SIG-M5 (cell line): ENCODE results near the gene LMAN1L.
"Not testable (repeated sequence)": the region's sequence is repeated elsewhere in the genome, so short reads cannot be mapped to it uniquely, and the experiment has no call there.

Experiments used
- DNase-seq: peaks from one replicate; lab custom pipeline; 2025; lab: John Stamatoyannopoulos, UW

The LMAN1L gene

DNA sequence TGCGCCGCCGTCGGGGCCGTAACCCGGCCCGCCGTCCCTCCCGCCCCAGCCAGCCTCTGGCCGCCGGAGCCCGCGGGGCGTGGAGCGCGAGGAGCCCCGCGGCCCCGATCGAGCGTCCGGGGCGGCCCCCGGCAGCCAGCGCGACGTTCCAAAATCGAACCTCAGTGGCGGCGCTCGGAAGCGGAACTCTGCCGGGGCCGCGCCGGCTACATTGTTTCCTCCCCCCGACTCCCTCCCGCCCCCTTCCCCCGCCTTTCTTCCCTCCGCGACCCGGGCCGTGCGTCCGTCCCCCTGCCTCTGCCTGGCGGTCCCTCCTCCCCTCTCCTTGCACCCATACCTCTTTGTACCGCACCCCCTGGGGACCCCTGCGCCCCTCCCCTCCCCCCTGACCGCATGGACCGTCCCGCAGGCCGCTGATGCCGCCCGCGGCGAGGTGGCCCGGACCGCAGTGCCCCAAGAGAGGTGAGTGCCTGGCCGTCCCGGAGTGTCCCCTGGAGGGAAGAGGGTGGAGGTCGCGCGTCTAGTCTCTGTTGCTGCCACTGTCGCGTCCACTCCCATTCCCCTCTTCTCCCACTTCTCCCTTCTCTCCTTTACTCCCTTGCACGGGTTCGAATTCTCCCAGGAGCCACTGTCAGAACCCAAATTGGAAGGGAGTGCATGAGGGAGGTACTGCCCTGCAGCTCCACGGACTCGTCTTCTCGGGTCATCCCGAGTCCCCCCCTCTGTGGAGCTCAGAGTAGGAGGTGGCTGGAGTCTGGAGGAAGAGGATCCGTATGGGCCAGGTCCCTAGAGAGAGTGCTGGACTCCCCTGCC lies 30.2 kb upstream of the LMAN1L start:
- no peak for DNase-seq

DNA sequence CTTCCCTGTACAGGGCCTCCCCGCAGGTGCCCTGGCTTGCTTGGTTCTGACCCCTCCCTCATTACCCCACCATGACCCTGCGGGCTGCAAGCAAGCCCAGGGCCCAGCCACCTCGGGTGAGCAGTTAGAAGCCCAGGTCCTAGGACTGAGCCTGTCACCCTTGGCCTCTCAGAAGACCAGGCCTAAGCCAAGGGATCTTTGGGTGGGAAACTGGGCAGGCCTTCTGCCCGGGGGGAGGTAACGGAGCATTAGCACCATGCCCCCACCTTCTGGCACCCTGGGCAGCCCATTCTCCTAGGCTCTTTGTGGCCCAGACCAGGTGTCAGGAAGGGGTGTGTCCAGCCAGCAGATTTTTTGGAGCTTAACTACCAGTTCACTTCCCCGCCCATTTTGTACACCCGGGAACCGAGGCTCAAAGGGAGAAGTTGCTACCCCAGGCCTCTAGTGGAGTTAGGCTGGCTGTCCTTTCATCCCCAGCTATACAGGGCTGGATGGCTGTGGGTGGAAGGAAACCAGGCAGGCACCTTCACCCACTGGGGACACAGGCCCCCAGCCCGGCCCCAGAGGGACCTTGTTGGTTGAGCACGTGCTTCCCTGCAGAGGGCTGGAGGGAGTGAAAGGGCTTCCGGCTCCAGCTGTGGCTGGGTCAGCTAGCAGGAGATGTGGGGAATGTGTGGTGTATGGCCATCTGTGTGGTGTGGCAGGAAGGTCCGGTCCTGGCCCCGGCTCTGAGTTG lies 29.4 kb upstream of the LMAN1L start:
- peak; percentile 36 for DNase-seq

DNA sequence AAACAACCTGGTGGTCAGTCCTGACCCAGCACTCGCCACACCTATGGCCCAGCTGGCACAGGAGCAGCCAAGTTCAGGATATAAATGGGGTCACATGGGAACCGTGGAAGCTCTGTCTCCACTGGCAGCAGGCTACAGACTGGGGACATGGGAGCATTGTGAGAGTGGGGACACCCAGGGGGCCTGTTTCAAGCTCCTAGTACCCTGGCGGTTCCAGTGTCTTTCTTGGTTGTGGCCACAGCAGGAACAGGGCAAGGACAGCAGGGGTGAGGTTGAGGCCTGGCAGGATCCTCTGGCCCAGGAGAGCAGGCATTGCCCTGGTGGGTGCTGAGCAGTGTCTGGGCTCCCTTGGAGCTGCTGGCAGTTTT lies 28.8 kb upstream of the LMAN1L start:
- DNase-seq = no peak

DNA sequence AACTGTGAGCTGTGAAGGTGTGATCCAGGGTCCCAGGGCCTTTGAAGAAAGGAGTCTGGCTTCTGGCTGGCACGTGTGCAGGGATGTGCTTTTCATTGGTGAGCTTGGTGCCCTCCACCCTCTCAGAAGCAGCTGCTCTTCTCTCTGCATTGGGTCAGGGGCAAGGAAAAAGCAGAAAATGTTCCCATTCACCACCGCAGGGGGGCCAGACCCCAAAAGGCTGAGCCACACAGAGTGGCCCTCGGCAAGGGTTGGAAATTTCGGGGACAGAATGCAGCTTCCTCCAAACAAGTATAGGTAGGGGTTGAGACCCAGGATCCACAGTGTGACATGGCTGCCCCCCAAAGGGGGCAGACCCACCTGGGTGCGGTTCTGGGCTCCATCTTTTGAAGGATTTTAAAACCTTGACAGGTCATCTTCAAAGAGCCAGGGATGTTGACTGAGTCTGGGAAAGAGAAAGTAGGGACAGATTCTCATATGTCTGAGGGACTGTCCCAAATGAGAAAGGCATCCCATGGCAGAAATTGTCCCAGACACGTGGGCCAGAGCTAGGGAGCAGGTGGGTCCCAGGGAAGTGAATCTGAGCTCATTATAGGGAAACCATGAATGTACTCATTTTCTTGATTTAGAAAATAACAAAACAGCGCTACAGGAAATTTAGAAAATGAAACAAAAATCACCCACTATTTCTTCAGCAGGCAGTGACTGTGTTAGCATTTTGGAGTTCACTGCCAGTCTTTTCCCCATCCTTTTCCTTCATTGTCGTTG lies 28.0 kb upstream of the LMAN1L start:
- no peak for DNase-seq

DNA sequence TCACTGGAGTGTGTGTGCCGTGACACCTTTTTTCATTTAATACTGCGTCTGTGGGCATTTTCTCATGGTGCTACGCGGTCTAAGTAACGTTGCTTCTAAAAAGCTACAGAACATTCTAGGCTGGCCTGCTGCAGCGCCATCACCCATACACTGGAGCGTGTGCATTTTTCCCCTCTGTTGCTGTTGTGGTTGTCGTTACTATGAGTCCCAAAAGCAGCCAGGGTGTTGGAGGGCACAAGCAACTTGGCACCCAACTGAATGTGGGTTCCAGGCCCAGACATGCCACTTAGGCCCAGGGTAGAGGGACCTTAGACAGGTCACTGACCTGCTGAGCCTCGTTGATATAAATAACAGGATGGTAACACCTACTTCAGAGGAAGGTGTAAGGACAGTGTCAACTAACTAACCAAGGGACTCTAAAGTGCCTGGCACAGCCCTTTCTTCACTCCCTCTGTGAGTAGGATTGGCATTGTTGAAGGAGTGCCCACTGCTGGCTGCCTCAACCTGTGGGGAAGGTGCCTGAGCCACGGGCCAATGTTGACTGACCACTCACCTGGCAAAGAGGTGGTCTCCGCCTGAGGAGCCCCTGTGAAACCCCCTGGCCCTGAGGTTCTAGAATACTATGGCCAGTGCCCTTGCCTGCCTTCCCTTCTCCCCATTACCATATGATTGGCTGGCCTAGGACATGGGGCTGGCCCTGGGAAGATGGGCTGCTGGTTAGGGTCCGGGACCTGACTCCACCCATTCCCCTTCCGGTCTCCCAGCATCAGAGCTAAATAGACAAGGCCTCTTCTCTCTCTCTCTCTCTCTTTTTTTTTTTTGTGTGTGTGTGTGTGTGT lies 27.2 kb upstream of the LMAN1L start:
- no peak for DNase-seq

DNA sequence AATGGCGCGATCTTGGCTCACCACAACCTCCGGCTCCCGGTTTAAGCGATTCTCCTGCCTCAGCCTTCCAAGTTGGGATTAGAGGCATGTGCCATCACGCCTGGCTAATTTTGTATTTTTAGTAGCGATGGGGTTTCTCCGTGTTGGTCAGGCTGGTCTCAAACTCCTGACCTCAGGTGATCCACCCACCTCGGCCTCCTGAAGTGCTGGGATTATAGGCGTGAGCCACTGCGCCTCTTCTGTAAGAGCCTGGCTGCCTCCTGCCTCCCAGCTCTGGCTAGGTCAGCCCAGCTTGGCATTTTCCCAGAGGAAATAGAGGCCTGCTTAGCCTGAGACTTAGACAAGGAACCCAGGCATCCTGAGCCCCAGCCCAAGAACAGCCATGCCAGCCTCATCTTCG lies 26.6 kb upstream of the LMAN1L start:
- DNase-seq = not testable (repeated sequence)

DNA sequence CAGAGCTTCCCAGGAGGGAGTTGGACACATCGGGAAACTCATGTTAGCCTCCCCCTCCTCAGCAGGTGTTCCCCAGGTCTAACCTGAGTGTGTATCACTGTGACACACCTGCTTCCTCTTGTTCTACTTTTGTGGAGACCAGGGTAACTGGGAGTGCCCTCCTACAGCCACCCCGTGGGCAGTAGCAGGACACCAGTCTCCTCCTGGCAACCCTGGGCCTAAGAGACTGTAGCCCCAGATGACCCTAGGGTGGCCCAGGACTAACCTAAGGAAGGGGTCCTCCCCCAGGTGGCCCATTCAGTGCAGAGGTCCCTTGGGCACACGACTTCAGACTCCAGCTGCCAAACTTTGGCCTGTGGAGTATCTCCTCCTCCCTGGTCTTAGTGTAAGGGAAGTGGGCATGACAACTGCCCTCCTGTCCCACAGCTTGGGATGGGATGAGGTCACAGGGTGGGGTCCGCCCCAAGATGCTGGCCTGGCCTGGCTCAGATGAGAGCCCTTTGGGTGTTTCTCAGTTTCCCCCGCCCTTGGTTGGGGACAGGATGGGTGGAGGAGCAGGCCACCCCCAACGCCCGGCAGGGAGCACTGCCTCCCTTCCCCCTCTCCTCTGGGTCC lies 26.0 kb upstream of the LMAN1L start:
- DNase-seq = no peak

DNA sequence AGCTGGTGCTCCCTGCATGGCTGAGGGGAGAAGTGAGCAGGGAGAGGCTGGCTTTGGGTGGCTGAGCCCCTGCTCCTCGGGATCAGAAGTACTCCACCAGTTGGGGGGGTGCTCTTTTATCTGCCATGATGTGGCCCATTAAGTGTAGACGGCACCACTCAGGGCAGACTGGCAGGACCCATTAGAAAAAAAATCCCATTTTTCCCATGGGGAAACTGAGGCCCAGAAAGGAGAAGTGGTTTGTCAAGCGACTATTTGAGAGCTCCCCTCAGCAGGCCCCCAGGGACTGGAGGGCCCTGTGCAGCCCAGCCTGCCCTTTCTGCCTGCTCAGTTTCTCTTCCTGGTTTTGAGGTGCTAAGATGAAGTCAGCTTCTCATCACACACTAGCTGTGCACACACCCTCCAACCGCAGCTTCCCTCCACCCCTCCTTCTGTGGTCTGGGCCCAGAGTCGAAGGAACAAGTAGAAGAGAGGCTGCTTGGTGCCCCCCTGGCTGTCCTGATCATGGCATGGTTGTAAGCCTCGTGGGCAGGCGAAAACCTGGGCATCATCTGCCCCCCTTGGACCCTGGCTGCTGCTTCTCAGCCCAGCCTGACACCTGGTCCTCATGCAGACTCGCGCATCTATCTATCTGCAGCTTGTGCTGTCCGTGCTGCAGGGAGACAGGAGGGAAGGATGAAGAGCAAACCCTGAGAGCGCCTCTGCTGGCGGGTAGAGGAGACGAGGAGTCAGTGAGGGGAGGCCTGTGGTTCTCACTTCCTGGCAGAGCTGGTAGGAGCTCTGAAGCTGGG lies 25.2 kb upstream of the LMAN1L start:
- peak; percentile 84 for DNase-seq

DNA sequence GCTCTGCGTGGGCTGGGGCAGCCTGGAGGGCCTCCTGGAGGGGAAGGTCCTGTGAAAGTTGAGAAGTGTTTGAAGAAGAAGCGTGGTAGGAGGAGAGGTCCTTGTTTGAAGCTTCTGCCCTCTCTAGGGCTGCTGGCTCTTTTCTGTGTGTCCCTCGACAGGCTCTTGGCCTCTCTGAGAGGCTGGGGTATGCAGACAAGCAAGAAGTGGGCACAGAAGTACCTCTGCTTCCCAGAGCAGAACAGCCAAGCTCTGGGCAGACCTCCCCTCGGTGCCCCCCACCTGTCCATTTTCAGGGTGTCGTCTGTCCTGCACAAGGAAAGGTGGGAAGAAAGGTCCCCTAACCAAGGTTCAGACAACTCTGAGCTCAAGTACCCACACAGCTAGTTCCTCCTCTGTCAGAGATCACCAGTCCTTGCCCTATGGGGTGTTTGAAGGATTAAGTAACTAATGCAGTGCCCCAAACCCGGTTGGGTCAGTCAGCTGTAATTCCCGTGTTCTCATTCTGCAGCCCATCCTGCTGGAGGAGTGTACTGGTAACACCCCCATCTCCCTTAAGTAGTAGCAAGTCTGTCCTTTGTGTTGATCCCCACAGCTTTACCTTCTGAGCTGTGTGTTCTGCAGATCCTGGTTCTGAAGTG lies 24.5 kb upstream of the LMAN1L start:
- DNase-seq = no peak

DNA sequence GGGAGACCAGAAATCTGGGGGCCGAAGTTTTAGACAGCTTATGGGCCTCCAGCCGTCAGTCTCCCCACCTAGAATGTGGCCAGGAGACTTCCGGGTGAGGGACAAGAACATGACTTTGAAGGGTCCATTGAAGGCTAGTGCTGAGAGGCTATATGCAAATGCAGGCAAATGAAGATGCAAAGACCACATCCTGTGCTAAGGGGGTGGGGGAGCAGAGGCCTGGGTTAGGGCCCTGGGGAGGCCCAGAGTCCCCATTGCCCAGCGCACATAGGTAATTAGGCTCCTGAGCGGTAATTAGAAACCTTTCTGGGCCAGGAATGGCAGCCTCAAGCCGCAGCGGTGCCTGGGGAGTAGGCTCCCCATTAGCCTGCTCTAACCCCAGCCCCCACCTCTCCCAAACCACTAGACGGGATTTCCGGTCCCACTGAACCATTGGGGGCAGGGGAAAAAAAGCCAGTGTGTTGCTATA lies 23.9 kb upstream of the LMAN1L start:
- DNase-seq = no peak

DNA sequence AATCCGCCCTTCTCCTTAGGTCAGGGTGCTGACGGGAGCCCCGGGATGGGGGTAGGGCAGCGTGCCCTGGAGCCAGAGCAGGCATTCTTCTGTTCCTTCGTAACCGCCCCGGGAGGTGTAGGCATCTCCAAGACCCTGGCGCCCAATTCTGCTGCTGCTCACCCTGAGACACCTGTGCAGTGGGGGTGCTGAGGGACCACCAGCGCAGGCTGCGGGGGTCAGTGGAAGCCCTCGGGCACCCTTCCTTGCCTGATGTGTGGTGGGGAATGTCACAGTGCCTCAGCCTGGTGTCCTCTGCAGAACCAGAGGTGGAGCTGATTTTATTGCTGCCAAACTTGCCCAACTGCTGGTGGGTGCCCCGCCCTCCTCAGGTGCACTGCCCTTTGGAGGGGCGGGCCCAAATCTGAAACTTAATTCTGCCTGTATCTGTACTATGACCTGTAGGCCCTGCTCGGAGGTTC lies 23.4 kb upstream of the LMAN1L start:
- no peak for DNase-seq

DNA sequence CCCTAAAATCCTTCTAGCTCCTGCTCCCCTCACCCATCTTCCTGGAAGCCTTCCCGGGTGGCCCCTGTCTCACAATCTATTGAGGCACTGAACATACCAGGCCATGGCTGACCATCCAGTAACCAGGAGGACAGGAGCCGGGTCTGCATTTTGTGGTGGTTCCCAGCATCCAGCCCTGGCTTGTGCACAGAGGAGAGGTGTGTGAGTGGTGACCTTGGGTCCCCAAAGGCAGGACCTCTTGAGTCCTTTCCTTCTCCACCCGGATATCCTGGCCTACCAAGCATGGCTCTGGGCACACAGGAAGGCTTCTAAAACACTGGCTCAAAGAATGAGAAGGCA lies 22.9 kb upstream of the LMAN1L start:
- no peak for DNase-seq

DNA sequence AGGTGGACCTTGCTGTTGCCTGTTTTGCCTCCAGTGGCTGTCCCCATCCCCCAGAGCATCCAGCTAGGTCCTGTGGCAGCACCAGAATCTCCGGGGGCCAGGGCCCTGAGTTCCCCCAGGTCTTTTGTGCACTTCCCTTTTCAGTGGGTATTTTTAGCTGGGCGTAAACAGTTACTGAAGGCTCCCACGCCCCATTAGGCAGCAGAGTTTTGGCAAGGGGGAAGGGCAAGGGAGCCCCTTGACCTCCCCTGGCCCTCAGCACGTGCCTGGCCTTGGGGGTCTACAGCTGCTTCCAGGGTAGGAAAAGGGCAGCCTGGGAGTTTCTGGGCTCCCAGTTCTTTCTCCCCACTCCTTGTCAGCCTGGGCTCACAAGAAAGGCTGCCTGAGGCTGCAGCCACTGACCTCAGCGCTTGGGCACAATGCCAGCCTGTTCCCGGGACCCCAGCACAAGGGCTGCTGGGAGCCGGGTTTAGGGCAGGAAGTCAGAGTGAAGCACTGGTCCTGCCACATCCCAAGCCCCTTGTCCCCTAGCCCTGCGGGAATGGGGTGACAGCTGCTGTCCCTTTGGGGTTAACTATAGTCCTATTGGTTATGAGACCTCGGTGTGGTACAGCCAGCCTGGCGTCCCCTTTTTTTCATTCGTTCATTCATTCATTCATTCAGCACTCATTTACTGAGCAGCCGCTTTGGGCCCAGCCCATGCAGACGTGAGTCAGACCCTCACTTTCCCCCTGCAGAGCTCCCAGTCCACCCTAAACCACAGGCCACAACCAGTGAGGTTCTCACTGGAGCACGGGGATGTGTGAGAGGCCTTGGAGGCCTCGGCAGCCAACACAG lies 22.3 kb upstream of the LMAN1L start:
- peak; percentile 39 for DNase-seq

DNA sequence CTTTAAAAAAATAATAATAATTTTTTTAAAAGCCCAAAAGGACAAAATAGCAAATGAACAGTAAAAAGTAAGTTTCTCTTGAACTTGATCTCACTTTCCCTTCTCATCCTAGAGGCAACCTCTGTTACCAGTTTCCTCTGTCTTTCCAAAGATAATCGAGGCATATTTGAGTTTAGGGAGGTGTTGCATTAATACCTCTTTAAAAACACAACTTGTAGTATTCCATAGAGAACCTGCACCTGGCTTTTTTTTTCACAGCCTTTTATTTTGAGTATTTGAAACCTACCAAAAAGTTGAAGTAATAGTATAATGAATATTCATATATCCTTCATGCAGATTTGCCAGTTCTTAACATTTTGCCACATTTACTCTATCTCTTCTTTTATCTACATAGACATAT lies 21.6 kb upstream of the LMAN1L start:
- DNase-seq = no peak

DNA sequence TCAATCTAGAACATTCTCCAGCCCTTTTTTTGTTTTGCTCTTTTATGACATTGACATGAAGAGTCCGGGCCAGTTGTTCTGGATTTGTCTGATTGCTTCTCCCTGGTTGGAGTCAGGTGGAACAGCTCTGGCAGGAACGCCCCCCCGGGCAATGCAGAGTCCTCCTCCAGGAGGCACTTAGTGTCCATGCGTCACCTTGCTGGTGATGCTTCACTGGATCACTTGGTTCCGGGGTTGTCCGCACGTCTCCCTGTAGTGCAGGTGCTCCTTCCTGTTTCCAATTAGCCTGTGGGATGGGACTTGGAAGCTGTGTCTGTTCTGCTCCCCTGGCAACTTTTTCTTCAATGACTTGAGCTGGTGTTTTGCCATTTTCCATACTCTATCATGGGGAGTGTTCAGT lies 21.0 kb upstream of the LMAN1L start:
- no peak for DNase-seq

DNA sequence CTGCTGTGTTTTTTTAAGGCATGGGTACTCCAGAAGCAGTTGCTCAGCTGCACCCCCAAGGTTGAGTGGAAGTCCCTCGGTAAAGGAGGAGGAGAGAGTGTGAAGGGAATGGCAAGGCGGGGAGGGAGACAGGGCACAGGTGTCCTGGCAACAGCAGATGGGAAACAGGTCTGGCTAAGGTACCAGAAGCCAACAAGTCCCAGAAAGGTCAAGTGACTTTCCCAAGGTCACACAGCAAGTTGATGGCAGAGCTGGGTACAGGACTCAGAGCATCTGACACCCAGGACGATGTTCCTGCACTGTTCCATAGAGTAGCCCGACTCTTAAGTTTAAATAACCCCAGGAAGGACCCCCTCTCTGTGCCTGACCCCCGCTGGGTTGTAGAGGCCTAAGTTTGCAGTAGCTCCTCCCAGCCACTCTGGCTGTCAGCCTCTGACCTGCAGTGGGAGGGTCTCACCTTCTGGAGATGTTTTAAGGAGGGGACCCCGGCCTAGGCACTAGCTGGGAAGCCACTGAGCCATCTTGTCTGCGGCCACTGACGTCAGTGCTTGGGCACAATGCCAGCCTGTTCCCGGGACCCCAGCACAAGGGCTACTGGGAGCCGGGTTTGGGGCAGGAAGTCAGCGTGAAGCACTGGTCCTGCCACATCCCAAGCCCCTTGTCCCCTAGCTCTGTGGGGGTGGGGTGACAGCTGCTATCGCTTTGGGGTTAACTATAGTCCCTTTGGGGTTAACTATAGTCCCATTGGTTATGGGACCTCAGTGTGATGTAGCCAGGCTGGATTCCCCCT lies 20.2 kb upstream of the LMAN1L start:
- DNase-seq = no peak

DNA sequence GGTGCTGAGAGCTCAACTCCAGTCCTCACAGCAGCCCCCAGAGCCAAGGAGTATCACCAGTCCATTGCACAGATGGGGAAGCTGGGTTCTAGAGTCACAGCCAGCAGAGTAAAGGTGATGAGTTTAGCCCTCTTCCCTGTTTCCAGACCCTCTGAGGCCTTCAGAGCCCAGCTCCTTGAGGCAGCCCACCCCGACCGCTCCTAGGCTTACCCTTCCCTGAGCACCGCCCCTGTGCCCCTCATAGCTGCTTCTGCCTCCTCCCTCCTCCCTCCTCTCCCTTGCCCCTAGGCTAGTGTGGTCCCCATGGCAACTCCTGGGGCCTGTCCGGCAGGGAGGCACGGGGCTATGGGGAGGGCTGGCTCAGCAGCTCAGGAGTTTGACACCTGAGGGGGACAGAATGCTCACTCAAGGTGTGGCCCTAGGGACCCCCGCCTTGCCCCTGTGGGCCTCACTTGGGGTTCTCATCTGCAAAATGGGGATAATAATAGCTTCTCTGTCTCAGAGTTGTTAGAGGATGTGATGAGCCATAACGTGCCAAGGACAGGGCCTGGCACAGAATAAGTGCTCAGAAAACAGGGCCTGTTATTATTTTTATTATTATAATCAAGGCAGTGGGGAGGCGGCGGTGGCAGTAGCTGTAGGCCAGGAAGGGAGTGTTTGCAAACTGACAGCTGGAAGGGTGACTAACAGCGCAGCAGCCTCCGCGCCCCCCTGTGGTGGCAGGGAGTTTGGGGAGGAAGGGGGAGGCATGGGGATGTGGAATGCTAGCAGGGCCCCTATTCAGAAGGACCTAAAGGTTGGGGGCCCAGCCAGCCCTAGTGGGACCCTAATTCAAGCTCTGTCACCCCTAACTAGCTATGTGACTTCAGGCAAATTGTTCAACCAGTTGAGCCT lies 19.3 kb upstream of the LMAN1L start:
- DNase-seq = no peak
